Endothelial cell of umbilical vein (primary cell): ENCODE data around the gene ACTN1. TPM values are rescaled to one million over a fixed set of nuclear protein-coding genes. Genes with fewer than 3 reads are reported as not detected.

ENCODE experiments used
- BruUV-seq: library from RNA; stranded (reverse); fragments of 400-500 nt; replicated peaks from 2 replicates; lab custom pipeline; 2021; lab: Mats Ljungman, UMichigan
- CTCF ChIA-PET: fragments of 300-600, 350-600 bp; sonication (Branson Sonifier 250); formaldehyde crosslinking; loops from one replicate; lab custom pipeline; 2021; ENCODE audit warnings: antibody characterized with exemption, inconsistent platforms; lab: Charles Lee
- POLR2A ChIA-PET: fragments of 300-600, 350-600 bp; sonication (Branson Sonifier 250); formaldehyde crosslinking; loops from one replicate; lab custom pipeline; 2021; ENCODE audit warnings: antibody characterized with exemption, inconsistent platforms; lab: Charles Lee
- DNase-seq: peaks from one replicate; pipeline ENCODE4 v3.0.0-alpha.2; 2011; ENCODE audit warnings: low read depth, low spot score
- FAIRE-seq: peaks from 2 replicates; lab custom pipeline; 2011; peaks lifted over from hg19 to GRCh38; lab: Jason Lieb, UNC
- H2AFZ ChIP-seq: 2 replicates; pipeline ENCODE4 v1.6.0; 2012; ENCODE audit warnings: low read depth, low read length, control low read depth, inconsistent platforms
- H3K27ac ChIP-seq: 2 replicates; pipeline ENCODE4 v1.5.1; 2011; ENCODE audit warnings: low read depth, mild to moderate bottlenecking, control low read depth, low read length, moderate library complexity; ENCODE audit not compliant: insufficient read depth
- H3K27me3 ChIP-seq, 2 experiments: 2 replicates each; pipeline versions ENCODE4 v1.6.0 to v1.6.1; 2011; ENCODE audit warnings: low read length in 2 of 2, mixed read lengths in 1 of 2; ENCODE audit not compliant: control insufficient read depth in 2 of 2, insufficient read depth in 2 of 2
- H3K36me3 ChIP-seq, 2 experiments: 2 replicates in 1 of 2; 3 replicates in 1 of 2; pipeline ENCODE4 v1.5.1; 2011; ENCODE audit warnings: low read length in 2 of 2, mild to moderate bottlenecking in 1 of 2, moderate library complexity in 1 of 2; ENCODE audit not compliant: control insufficient read depth in 2 of 2, insufficient read depth in 2 of 2; ENCODE audit errors: extremely low read depth in 1 of 2
- H3K4me1 ChIP-seq: 3 replicates; pipeline ENCODE4 v1.5.1; 2011; ENCODE audit warnings: mild to moderate bottlenecking, low read length; ENCODE audit not compliant: control insufficient read depth, insufficient read depth; ENCODE audit errors: extremely low read depth
- H3K4me2 ChIP-seq: 2 replicates; pipeline ENCODE4 v1.6.1; 2011; ENCODE audit warnings: low read length, control low read depth, mixed read lengths; ENCODE audit not compliant: insufficient read depth
- H3K4me3 ChIP-seq, 3 experiments: fragments of 200-600 bp in 1 of 3; sonication (generic), shearing (Covaris generic) in 1 of 3; replicated peaks in 1 of 3; 2 replicates each; pipeline ENCODE4 v1.5.1; 2011 to 2016; ENCODE audit warnings: control low read depth in 3 of 3, low read length in 3 of 3, mild to moderate bottlenecking in 2 of 3, inconsistent platforms in 1 of 3, low read depth in 1 of 3, moderate library complexity in 1 of 3; ENCODE audit not compliant: insufficient read depth in 1 of 3
- H3K79me2 ChIP-seq: 2 replicates; pipeline ENCODE4 v1.6.0; 2012; ENCODE audit warnings: low read length, inconsistent platforms; ENCODE audit not compliant: control insufficient read depth, insufficient read depth
- H3K9ac ChIP-seq: replicated peaks from 2 replicates; pipeline ENCODE3; 2011; ENCODE audit warnings: low read length, control low read depth; ENCODE audit not compliant: insufficient read depth; ENCODE audit errors: extremely low read depth
- H3K9me1 ChIP-seq: replicated peaks from 3 replicates; pipeline ENCODE4 v1.6.0; 2011; ENCODE audit warnings: mild to moderate bottlenecking, low read length; ENCODE audit not compliant: control insufficient read depth, insufficient read depth; ENCODE audit errors: extremely low read depth
- H3K9me3 ChIP-seq: replicated peaks from 2 replicates; pipeline ENCODE4 v1.5.1; 2012; ENCODE audit warnings: low read length, inconsistent platforms; ENCODE audit not compliant: control insufficient read depth, insufficient read depth
- H4K20me1 ChIP-seq: replicated peaks from 2 replicates; pipeline ENCODE3; 2011; ENCODE audit warnings: mild to moderate bottlenecking, low read length; ENCODE audit not compliant: control insufficient read depth, insufficient read depth; ENCODE audit errors: extremely low read depth
- EZH2 ChIP-seq: IDR thresholded peaks from 2 replicates; pipeline ENCODE4 v1.6.1; 2012; ENCODE audit warnings: borderline replicate concordance, low read depth, mild to moderate bottlenecking, moderate library complexity, low read length, inconsistent platforms; ENCODE audit not compliant: severe bottlenecking
- FOS ChIP-seq: IDR thresholded peaks from 2 replicates; pipeline ENCODE4 v1.6.1; 2011; ENCODE audit warnings: mild to moderate bottlenecking, low read length, moderate library complexity, borderline replicate concordance; ENCODE audit not compliant: insufficient read depth
- GATA2 ChIP-seq: IDR thresholded peaks from 2 replicates; pipeline ENCODE4 v1.7.0; 2011; ENCODE audit warnings: low read depth, mild to moderate bottlenecking, moderate library complexity, mixed read lengths, low read length; ENCODE audit not compliant: insufficient read length, insufficient read depth
- JUN ChIP-seq: IDR thresholded peaks from 2 replicates; pipeline ENCODE4 v1.6.1; 2011; ENCODE audit warnings: borderline replicate concordance, low read depth; ENCODE audit not compliant: insufficient read length, insufficient read depth
- MYC ChIP-seq: IDR thresholded peaks from one replicate; pipeline ENCODE4 v1.6.1; 2011; ENCODE audit warnings: mild to moderate bottlenecking, low read depth, low read length
- POLR2A ChIP-seq: IDR thresholded peaks from 2 replicates; pipeline ENCODE4 v1.6.1; 2012; ENCODE audit warnings: low read depth, mild to moderate bottlenecking, control low read depth, low read length
- POLR2AphosphoS5 ChIP-seq: IDR thresholded peaks from 2 replicates; pipeline ENCODE4 v1.6.1; 2012; ENCODE audit warnings: low read depth, mild to moderate bottlenecking, control low read depth, low read length, moderate library complexity; ENCODE audit not compliant: insufficient read depth
- dilution Hi-C: fragments of 300-500 bp; cut with MboI; formaldehyde crosslinking; loops from one replicate; pipeline ENCODE4 v1.15.0; 2019; ENCODE audit warnings: low sequenced_read_pairs; ENCODE audit not compliant: extremely low pct_ligation_motif_present
- intact Hi-C: fragments of 100-400 bp; cut with micrococcal nuclease; formaldehyde crosslinking; loops from one replicate; pipeline ENCODE4 v1.10.0; 2022
- polyA plus RNA-seq, 4 experiments: library from polyadenylated mRNA; depleted of rRNA in 3 of 4; stranded (reverse) in 3 of 4; unstranded in 1 of 4; fragments of >200 nt; gene quantifications; 2 replicates each; pipeline versions ENCODE4 v1.2.1 to v1.2.3, GENCODE V29; 2011 to 2012; ENCODE audit warnings: missing spikeins in 1 of 4
- total RNA-seq: library from RNA; stranded (reverse); gene quantifications from 2 replicates; pipeline ENCODE4 v1.2.3, GENCODE V29; 2021
- TF ChIP-seq, protein P1 (sequence below): IDR thresholded peaks from 2 replicates; pipeline ENCODE4 v1.6.1; 2011; ENCODE audit not compliant: insufficient read depth, insufficient read length
- TF ChIP-seq, protein P2 (sequence below), 2 donors: IDR thresholded peaks; 1 replicate in 1 of 2; 2 replicates in 1 of 2; pipeline ENCODE4 v1.5.1; 2011; ENCODE audit warnings: low read length in 2 of 2, mild to moderate bottlenecking in 2 of 2, moderate library complexity in 2 of 2, control low read depth in 1 of 2, inconsistent platforms in 1 of 2, low read depth in 1 of 2; ENCODE audit not compliant: insufficient read depth in 1 of 2; ENCODE audit errors: extremely low read depth in 1 of 2

Gene ACTN1
- total and polyA plus RNA-seq, 2 donors (not counting 3 experiments of a cell fraction or from before 2014, with no cell fraction given), result 442 to 463 TPM

GRCh38 chr14:68927089-68927488 lies 52.0 kb downstream of the ACTN1 start:
- FAIRE-seq (no peak), DNase-seq (no peak)
- POLR2A ChIA-PET, result no interaction called here
- Histone ChIP-seq H3K4me2 (no peak overlapping the region), H3K9ac (no peak overlapping the region), H4K20me1 (peaks cover 6% of the 10 kb centered on the region), H3K36me3 (peaks cover 3 to 29% of the 10 kb centered on the region in 2 experiments), H3K4me3 (no peak overlapping the region), H3K79me2 (peaks cover 97% of the 10 kb centered on the region), H2AFZ (no peak overlapping the region), H3K27ac (no peak overlapping the region), H3K9me3 (no peaks in the 10 kb centered on the region), H3K27me3 (no peaks in the 10 kb centered on the region), H3K4me1 (no peaks in the 10 kb centered on the region), H3K9me1 (no peaks in the 10 kb centered on the region)
- BruUV-seq, result no TSS peak
- dilution Hi-C loops (no loop called here), intact Hi-C loops (no loop called here)
- CTCF ChIA-PET, result interaction anchor here (1.2 to 4.1 kb wide), 6 partner anchors 8 to 174 kb away, joined by 3 to 25 read pairs (median 7); no protein-coding TSS in a partner anchor
- TF ChIP-seq EZH2, result no peak
- TF ChIP-seq JUN, result no peak
- no peak for TF ChIP-seq POLR2A
- TF ChIP-seq, protein P1, sequence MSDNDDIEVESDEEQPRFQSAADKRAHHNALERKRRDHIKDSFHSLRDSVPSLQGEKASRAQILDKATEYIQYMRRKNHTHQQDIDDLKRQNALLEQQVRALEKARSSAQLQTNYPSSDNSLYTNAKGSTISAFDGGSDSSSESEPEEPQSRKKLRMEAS, result no peak
- no peak for TF ChIP-seq MYC
- no peak for TF ChIP-seq GATA2
- TF ChIP-seq, protein P2, sequence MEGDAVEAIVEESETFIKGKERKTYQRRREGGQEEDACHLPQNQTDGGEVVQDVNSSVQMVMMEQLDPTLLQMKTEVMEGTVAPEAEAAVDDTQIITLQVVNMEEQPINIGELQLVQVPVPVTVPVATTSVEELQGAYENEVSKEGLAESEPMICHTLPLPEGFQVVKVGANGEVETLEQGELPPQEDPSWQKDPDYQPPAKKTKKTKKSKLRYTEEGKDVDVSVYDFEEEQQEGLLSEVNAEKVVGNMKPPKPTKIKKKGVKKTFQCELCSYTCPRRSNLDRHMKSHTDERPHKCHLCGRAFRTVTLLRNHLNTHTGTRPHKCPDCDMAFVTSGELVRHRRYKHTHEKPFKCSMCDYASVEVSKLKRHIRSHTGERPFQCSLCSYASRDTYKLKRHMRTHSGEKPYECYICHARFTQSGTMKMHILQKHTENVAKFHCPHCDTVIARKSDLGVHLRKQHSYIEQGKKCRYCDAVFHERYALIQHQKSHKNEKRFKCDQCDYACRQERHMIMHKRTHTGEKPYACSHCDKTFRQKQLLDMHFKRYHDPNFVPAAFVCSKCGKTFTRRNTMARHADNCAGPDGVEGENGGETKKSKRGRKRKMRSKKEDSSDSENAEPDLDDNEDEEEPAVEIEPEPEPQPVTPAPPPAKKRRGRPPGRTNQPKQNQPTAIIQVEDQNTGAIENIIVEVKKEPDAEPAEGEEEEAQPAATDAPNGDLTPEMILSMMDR (IDR thresholded peaks at IDR 0.05; ENCODE audit: extremely low read depth in 1 of 2, insufficient read depth in 1 of 2, low read depth in 1 of 2, low read length in 2 of 2), result no peak
- no peak for TF ChIP-seq FOS
- no peak for TF ChIP-seq POLR2AphosphoS5
